Heart left ventricle (tissue), 16 donors: ENCODE data around the gene TNRC6A. TPM values are rescaled to one million over a fixed set of nuclear protein-coding genes. Genes with fewer than 3 reads are reported as not detected.

Source experiments
- ATAC-seq, 4 donors: fragments of 200-7000 bp; cut with Tn5 transposase; one replicate each; pipeline ENCODE4 v1.9.1; 2020 to 2022; ENCODE audit warnings: moderate library complexity in 4 of 4, mild to moderate bottlenecking in 3 of 4, moderate number of reproducible peaks in 1 of 4
- DNase-seq, 5 donors: peaks; one replicate each; pipeline ENCODE4 v3.0.0-alpha.2; 2020
- H3K27ac ChIP-seq, 12 donors: fragments of 200-600 bp; sonication (generic) in 4 of 12; one replicate each; pipeline versions ENCODE4 v1.5.0 to v1.8.0; 2016 to 2022; ENCODE audit warnings: mild to moderate bottlenecking in 2 of 12
- H3K27me3 ChIP-seq, 9 donors: fragments of 200-600 bp; sonication (generic) in 2 of 9; one replicate each; pipeline versions ENCODE4 v1.5.1 to v1.8.0; 2016 to 2022; ENCODE audit warnings: mild to moderate bottlenecking in 3 of 9
- H3K36me3 ChIP-seq, 9 donors: fragments of 200-600 bp; sonication (generic) in 2 of 9; one replicate each; pipeline versions ENCODE4 v1.5.0 to v1.8.0; 2018 to 2022; ENCODE audit warnings: mild to moderate bottlenecking in 2 of 9
- H3K4me1 ChIP-seq, 12 donors: fragments of 200-600 bp; sonication (generic) in 4 of 12; one replicate each; pipeline versions ENCODE4 v1.5.0 to v1.8.0; 2016 to 2022; ENCODE audit warnings: mild to moderate bottlenecking in 3 of 12
- H3K4me3 ChIP-seq, 12 donors: fragments of 200-600 bp; sonication (generic) in 4 of 12; one replicate each; pipeline versions ENCODE4 v1.5.0 to v1.8.0; 2017 to 2022; ENCODE audit warnings: mild to moderate bottlenecking in 9 of 12, moderate library complexity in 4 of 12
- H3K9me3 ChIP-seq, 12 donors: fragments of 200-600 bp; sonication (generic) in 4 of 12; one replicate each; pipeline versions ENCODE4 v1.5.0 to v1.8.0; 2016 to 2022; ENCODE audit warnings: mild to moderate bottlenecking in 1 of 12
- CTCF ChIP-seq, 12 donors: fragments of 200-600 bp; sonication (generic) in 4 of 12; IDR thresholded peaks; one replicate each; pipeline versions ENCODE4 v1.5.0 to v1.8.0; 2018 to 2022; ENCODE audit warnings: antibody characterized with exemption in 12 of 12, mild to moderate bottlenecking in 5 of 12
- POLR2A ChIP-seq, 2 donors: fragments of 450-650 bp; IDR thresholded peaks; one replicate each; pipeline ENCODE4 v1.6.1; 2017; ENCODE audit warnings: antibody characterized with exemption in 2 of 2, mild to moderate bottlenecking in 2 of 2, moderate library complexity in 2 of 2
- WGBS, 4 donors: extraction: QIAGEN DNeasy Blood & Tissue Kit in 2 of 4; methylation state at CpG; one replicate each; pipeline versions ENCODE4 v1.1.5 to v1.1.7; 2013 to 2018; 5-methylcytosine and 5-hydroxymethylcytosine counted together
- intact Hi-C, 10 donors: fragments of 100-400 bp; cut with DNase I; formaldehyde crosslinking; loops; one replicate each; pipeline versions ENCODE4 v1.11.1 to v1.14.2; 2022
- polyA plus RNA-seq, 2 donors: library from polyadenylated mRNA; stranded (reverse); fragments of 200-250 nt; gene quantifications; one replicate each; pipeline ENCODE4 v1.2.3, GENCODE V29; 2013
- total RNA-seq, 9 donors: library from RNA; depleted of rRNA in 2 of 9; stranded (reverse); fragments of >200 nt in 2 of 9; fragmentation: NEBNext Ultra II Directional in 3 of 9; extraction: Animal tissue kit (Norgen Biotek cat#: 25700) in 3 of 9; gene quantifications; one replicate each; pipeline versions ENCODE4 v1.1.0 to v1.2.4, GENCODE V29; 2016 to 2023
- donor health status: ischemic (EF 13 %, LVEDD 7.1; RV severe dilation, severe dysfunction).
- donor health status: healthy with polysubstance abuse.
- donor health status: DM: no; HTN: yes; CAD: no.
- donor health status: DM: no; HTN: no; CAD: no.
- donor health status: ischemic (EF 25% LVEDD 6.9; RV normal size, moderate dysfunction).
- donor health status: ischemic (EF 25% LVEDD 5.7; RV mildly dilated, moderate dysfunction).
- donor health status: healthy.
- donor health status: DM: yes; HTN: yes; CAD: no.
- donor health status: ischemic (EF 35%, LVEDD 5.7; RV mildly dilated, moderate dysfunction).
- donor health status: nonischemic (EF 11% LVEDD 7.7; RV severe dilation, severe dysfunction).
- donor health status: DM: yes; HTN: yes; CAD: no.
- donor health status: PGD.
- donor health status: ischemic (EF 29% LVEDD 5.4; RV normal size, mild dysfunction).
- donor health status: nonischemic (EF 23%, LVEDD 6.1; RV moderate dilation, normal function).

Gene TNRC6A
- total and polyA plus RNA-seq, 11 donors, result 16.0 to 53.1 (median 35.5) TPM

- Histone ChIP-seq H3K9me3 (no peaks in the 10 kb centered on the region), H3K27ac (no peak overlapping the region), H3K4me1 (peaks cover 0 to 15% (median 2%) of the 10 kb centered on the region in 12 donors), H3K36me3 (no peaks in the 10 kb centered on the region), H3K27me3 (no peaks in the 10 kb centered on the region), H3K4me3 (no peak overlapping the region)
- TF ChIP-seq POLR2A (IDR thresholded peaks at IDR 0.05), result no peak
- TF ChIP-seq CTCF (IDR thresholded peaks at IDR 0.05), result peak in 11 of 12 donors; percentile 33 to 66 (median 52)
- ATAC-seq (peak; percentile 23 to 65 (median 58)), DNase-seq (no peak)
- WGBS, 4 donors, result 34 to 52% (median 38%) methylated on average over 7 of the region's 7 CpGs
- intact Hi-C loops, result loop anchor here in 7 of 10 donors (2.0 to 10.0 kb wide), 4 partner anchors 104 to 174 kb away; no protein-coding TSS in a partner anchor
Observed at GRCh38 chr16:24689128-24689527, 40.3 kb upstream of the TNRC6A start.

- no peak for DNase-seq
- no peak overlapping the region for H3K27ac ChIP-seq
- intact Hi-C loops, result loop anchor here in 1 of 10 donors (10.0 kb wide), 1 partner anchor 108 kb away; no protein-coding TSS in a partner anchor
- 52 to 80% (median 58%) methylated on average over 7 of the region's 7 CpGs for WGBS, 4 donors
- ATAC-seq, result no peak
- no peak overlapping the region for H3K4me3 ChIP-seq
- TF ChIP-seq POLR2A (IDR thresholded peaks at IDR 0.05) (no peak), CTCF (IDR thresholded peaks at IDR 0.05) (no peak)
- H3K9me3 ChIP-seq, result peaks cover 0 to 7% (median 0%) of the 10 kb centered on the region in 12 donors
- H3K27me3 ChIP-seq, result no peaks in the 10 kb centered on the region
- no peaks in the 10 kb centered on the region for H3K36me3 ChIP-seq
- H3K4me1 ChIP-seq, result no peaks in the 10 kb centered on the region
Observed at GRCh38 chr16:24692854-24693253, 36.6 kb upstream of the TNRC6A start.

GRCh38 chr16:24694931-24695330 is 34.5 kb upstream of the TNRC6A start:
- Histone ChIP-seq H3K27ac (no peak overlapping the region), H3K27me3 (no peaks in the 10 kb centered on the region), H3K36me3 (no peaks in the 10 kb centered on the region), H3K9me3 (peaks cover 0 to 7% (median 0%) of the 10 kb centered on the region in 12 donors), H3K4me1 (no peaks in the 10 kb centered on the region), H3K4me3 (no peak overlapping the region)
- WGBS, 4 donors, result 35 to 65% (median 55%) methylated on average over 5 of the region's 5 CpGs
- no peak for DNase-seq
- no peak for TF ChIP-seq CTCF (IDR thresholded peaks at IDR 0.05)
- TF ChIP-seq POLR2A (IDR thresholded peaks at IDR 0.05), result no peak
- no peak for ATAC-seq
- intact Hi-C loops, result loop anchor here in 1 of 10 donors (10.0 kb wide), 1 partner anchor 110 kb away; no protein-coding TSS in a partner anchor

- ATAC-seq (no peak), DNase-seq (no peak)
- Histone ChIP-seq H3K4me1 (peaks cover 0 to 13% (median 5%) of the 10 kb centered on the region in 12 donors), H3K36me3 (no peaks in the 10 kb centered on the region), H3K9me3 (peaks cover 0 to 7% (median 0%) of the 10 kb centered on the region in 12 donors), H3K27me3 (no peaks in the 10 kb centered on the region), H3K27ac (no peak overlapping the region), H3K4me3 (no peak overlapping the region)
- intact Hi-C loops, result loop anchor here in 1 of 10 donors (10.0 kb wide), 1 partner anchor 112 kb away; no protein-coding TSS in a partner anchor
- WGBS, 4 donors, result 72 to 96% (median 81%) methylated on average over 5 of the region's 5 CpGs
- TF ChIP-seq POLR2A (IDR thresholded peaks at IDR 0.05) (no peak), CTCF (IDR thresholded peaks at IDR 0.05) (no peak)
Observed at GRCh38 chr16:24696699-24697098, 32.8 kb upstream of the TNRC6A start.
